Measurements from ENCODE around the gene CACUL1.
A peak's percentile ranks its signal among the peaks of the same experiment; 100 is the strongest.

The CACUL1 gene

DNA sequence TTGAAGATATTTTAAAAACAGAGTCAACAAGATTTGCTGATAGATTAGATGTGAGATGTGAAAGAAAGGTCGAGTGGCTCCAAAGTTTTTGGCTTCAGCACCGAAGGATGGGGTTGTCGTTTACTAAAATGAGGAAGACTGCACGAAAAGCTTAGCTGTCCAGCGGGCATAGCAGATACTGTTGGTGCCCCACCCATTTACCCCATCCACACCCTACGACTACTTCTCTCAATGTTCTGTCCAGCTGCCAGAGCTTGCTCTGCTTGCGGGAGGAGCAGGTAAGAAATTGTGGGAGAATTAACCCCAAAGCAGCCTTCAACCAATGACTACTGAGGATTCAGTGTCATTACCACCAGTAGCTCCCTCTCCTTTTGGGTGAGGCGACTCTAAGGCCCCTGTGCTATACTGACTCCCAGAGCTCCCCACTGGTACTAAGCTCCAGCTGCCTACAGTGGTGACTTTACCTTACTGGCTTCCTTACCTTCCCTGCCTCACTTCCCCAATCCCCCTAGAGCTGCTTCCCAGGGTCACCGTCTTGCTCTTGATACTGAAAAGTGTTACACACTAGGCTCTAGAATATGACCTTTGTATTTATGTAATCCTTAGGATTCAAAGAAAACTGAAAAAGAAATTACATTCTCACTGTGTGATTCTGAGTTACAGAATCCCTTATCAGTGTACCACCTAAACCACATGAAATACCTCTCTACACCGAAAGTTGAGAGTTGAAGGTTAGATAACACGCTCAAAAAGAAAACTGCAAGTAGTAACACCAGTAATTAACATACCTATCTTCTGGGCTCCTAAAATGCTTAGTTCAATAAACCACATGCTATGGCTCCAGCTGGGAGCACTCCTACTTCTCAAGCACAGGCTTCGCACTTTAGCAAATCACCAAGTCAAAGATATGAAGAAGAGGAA lies 22.3 kb downstream of the CACUL1 start:
- DNase-seq (ENCODE audit: low spot score), result peak; percentile 36

DNA sequence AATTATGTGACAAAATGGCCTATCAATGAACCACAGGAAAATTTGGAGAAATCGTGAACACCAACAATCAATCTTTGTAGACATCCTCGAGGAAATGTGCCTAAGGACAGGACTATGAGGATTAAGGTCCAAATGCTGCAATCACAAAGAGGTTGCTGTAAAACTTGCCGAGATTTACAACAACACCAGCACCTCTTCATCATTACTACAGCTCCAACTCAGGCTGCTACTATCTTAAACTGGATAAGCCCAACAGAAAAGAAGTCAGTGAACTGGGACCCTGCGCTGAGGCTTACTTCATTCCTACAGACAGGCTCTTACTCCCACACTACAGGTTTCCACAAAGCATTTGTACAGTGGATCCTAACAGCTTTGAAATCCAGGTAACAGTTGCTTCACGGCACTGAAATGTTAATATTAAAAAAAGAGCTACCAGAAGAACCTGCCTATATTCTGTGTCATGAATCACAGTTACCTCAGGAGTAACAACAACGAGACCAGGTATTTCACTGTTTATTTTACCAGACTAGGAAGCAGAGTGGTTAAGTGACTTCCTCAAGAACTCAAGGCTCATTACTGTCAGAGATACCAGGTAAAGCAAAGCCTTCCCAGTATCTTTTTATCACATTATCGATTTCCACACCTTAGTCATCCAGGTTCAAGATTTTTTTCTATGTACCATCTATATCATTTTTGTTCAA lies 23.9 kb downstream of the CACUL1 start:
- DNase-seq (ENCODE audit: low spot score), result no peak

DNA sequence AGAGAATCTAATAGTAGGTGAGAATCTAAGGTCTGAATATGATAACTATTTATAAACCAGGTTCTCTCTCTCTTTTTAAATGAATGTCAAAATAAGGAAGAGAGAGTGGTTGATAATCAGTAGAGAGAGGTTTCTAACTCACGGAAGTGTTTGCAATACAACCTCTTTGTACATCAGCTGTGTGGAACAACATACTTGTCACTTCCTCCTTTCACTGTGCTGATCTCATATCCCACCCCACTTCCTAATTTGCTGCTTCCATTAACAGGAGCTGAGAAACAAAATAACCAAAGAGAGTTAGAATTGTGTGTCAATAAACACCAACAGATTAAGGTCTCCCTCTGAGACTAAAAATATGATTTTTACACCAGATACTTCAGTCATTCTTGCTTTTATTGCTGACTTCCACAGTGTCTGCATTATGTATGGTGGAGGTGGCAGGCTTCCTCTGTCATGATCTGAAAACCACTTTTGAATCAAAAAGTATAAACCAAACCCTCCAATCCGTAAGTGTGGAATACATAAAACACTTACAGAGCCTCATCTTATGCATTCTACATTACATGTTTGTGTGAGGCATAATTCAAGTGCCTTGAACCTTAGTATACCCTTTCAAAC lies 25.0 kb downstream of the CACUL1 start:
- peak; percentile 19 for DNase-seq (ENCODE audit: low spot score)

DNA sequence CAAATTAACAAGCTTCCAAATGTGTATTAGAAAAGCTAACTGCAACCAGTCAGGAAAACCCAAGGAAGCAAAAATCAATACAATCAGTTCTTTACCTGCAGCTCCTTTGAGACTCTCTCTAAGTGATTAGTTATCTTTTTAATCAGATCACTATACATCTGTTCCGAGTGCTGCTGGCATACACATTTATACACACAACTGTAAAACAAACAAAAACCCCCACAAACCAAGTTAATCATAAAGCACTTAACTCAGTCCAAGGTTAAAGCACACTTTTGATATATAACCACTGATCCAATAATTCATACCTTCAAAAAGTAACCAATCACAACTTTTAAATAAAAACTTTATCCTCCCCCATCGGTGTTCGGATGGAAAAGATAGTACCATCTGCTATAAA lies 25.6 kb downstream of the CACUL1 start:
- no peak for DNase-seq (ENCODE audit: low spot score)

DNA sequence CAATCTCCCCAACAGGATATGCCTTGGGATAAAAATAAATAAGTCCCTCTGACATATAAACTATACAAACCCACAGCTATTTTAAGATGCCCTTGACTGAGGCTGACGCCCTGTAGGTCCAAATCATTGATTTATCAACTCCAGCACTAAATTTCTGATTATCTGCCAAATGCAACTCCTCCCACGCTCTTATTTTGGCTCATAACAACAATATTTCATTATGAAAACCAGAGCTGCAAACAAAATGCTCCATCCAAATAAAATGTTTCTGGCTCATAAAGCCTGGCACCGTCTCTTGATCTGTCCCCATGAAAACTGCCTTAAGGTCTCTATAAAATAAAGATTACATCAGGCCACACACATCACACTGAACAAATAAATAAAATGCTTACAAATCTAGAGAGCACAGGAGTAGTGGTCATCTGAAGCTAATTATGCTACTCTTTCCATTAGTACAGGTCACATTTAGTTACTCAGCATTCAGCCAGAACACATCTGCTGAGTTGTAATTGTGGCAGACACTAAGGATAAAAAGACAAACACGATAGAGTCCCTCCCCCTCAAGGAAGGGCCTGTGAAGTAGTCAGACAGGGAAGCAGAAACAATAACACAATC lies 28.8 kb downstream of the CACUL1 start:
- DNase-seq (ENCODE audit: low spot score), result no peak

DNA sequence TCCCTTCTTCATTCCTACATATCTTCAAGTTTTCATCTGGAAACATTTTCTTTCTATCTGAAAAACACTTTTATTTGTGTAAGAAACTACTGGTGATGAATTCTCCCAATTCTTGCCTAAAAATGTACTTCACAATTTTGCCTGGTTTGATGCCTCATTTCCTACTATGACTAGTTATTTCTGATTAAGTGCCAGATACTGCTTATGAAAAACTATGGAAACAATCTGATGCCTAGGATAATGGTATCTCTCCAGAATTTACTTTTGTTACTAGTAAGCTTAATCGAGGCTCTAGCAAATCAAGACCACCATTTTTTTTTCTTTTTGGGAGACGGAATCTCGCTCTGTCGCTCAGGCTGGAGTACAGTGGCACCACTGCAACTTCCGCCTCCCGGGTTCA lies 31.3 kb downstream of the CACUL1 start:
- DNase-seq (ENCODE audit: low spot score), result no peak

DNA sequence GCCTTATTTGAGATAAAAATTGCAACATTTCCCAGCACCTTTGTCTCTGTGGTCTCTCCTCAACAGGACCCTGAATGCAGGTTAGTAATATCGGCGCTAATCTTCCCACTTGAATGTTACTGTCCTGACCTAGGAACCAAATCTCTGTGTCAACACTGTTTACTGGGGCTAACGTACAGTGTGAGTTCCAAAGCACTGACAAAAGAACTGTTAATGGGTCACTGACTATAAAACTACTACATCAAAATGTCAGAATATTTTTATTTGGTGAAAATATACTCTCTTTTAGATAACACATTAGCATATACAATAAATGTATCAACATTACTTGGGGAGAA lies 33.3 kb downstream of the CACUL1 start:
- no peak for DNase-seq (ENCODE audit: low spot score)

DNA sequence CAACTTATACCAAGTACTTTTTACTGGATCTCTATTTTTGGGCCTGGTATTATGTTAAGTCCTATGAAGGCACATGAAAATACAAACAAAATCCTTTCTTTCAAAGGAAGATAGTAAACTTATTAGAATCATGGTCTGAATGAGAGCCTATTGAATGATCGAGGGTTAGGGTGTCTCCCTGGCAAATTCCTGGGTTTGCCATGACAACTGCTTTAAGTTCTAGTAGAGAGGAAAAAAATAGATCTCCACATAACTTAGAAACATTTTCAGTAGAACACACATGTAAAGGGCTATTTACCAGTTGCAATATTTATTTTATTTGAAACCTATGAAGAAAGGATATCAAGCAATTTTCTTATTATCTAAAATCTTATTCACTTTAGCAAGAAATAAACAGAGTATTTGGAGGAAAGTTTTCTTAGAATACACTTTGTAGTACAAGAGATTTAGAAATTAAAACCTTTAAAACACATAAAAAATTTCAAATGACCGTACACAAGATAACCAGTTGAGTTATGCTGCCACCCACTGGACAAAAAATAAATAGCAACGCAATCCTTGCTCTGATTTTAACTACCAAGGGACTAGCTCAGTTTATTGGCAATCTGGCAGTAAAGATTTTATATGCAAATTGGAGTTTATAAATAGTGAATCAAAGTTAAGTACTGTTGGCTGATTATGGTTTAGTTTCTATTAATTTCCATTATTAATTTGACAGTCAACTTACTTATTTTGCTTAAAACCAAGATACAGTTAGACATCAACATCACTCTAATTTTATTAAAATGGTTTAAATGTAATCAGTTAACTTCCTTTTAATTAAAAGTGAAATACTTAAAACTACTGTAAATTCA lies 33.9 kb downstream of the CACUL1 start:
- DNase-seq (ENCODE audit: low spot score), result peak; percentile 60

DNA sequence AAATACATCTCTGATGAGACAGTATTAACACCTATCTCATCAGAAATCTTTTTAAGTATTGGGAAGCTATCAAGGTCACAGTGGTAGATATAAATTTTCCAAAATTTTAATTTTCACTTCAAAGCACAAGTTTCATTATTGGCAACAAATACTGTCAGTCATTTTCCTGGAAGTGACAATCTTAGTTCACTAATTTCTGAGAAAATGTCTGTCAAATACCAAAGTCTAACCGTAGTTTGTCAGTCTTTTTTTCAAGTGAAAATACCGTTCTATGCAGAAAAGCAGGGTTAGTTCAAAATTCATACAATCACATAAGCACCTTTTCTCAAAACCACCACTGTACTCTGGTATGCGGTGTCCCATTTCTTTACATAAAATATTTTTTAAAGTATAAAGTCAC lies 40.4 kb downstream of the CACUL1 start:
- no peak for DNase-seq (ENCODE audit: low spot score)

DNA sequence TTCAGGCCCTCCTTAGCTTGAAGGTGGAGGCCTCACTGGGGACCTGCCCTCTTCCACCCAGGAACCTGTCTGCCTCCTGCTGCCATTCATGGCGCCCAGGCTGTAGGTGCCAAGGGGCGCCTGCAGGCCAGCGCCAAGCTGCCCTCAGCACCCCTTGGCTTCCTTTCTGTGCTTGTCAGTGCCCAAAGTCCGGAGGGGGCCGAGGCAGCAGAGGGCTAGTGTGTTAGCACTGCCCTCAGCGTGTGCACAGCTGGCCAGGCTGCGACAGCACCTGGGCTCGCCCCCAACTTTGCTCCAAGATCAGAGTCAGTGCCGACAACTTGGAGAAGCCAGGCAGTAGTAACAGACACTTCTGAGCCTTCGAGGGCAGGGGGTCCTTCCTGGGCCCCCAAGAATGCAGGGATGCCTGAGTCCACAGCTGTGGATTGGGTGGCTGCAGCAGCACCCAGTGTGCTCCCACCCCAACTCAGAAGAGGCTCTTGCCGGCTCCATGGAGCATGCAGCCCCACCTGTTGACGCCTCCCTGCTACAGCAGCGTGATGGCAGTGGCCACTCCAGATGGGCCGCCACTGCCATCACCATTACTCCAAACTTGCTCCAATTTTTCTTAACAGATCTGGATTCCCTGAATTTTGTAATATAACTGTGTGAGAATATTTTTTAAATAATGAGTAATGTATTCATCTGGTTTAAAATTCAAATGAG lies 41.7 kb downstream of the CACUL1 start:
- no peak for DNase-seq (ENCODE audit: low spot score)

DNA sequence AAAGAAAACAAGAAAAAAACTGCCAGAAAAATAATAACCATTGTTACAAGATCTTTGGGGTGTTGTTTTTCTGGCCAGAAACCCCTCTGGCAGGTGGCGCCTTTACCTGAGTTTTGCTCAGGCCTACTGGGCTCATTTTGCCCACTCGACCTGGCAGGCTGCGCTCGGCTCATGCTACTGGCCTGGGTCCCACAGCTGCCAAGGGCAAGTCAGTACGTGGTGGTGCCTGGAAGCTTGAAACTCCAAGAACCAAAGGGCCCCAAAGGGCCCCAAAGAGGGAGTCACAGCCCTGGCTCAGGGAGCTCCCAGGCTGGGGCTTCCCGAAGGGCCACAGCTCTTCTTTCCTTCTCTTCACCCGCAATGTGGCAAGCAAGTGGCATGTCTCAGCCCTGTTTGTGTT lies 42.7 kb downstream of the CACUL1 start:
- DNase-seq (ENCODE audit: low spot score), result no peak

DNA sequence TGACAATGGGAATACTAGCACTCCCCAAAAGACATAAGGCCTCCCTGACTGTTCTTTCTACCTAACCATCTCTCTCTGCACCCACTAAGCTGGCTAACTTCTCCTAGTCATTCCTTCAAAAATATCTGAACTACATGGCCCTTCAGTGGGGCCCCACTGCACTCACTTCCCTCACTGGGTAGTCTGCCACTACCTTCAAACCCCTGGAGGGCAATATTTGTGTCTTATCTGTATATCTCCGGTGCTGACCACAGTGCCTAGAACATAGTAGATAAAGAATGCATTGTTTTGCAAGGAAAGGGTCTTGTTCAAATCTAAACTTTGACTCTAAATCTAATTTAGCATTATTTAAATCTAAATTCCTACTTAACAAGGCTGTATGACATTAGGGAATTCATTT lies 44.3 kb downstream of the CACUL1 start:
- DNase-seq (ENCODE audit: low spot score), result no peak

DNA sequence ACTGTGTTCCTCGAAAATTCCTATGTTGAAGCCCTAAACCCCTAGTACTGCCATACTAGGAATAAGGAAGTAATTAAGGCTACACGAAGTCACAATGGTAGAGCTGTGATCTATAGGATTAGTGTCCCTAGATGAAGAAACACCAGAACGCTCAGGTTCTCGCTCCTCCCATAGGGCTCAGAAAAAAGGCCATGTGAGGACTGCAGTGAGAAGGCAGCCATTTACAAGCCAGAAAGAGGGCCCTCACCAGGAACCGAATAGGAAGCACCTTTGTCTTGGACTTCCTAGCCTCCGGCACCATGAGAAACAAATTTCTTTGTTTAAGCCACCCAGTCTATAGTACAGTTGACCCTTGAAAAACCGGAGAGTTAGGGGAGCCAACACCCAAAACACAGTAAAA lies 46.2 kb downstream of the CACUL1 start:
- DNase-seq (ENCODE audit: low spot score), result no peak

DNA sequence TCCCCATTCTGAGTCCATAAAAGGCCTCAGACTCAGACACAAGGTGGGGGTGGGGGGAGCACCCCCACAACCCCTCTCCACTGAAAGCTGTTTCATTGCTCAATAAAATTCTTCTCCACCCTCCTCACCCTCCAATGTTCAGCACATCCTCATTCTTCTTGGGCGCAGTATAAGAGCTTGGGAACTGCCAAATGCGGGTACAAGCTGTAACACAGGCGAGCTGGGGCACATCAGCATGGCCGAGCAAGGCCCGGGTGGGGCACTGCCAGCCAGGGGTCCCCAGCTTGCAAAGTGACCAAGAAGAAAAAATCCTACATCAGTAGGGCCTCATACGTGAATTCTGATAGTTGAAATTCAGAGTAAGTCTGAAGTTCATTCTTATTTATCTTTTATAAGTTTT lies 50.1 kb downstream of the CACUL1 start:
- DNase-seq (ENCODE audit: low spot score), result no peak

DNA sequence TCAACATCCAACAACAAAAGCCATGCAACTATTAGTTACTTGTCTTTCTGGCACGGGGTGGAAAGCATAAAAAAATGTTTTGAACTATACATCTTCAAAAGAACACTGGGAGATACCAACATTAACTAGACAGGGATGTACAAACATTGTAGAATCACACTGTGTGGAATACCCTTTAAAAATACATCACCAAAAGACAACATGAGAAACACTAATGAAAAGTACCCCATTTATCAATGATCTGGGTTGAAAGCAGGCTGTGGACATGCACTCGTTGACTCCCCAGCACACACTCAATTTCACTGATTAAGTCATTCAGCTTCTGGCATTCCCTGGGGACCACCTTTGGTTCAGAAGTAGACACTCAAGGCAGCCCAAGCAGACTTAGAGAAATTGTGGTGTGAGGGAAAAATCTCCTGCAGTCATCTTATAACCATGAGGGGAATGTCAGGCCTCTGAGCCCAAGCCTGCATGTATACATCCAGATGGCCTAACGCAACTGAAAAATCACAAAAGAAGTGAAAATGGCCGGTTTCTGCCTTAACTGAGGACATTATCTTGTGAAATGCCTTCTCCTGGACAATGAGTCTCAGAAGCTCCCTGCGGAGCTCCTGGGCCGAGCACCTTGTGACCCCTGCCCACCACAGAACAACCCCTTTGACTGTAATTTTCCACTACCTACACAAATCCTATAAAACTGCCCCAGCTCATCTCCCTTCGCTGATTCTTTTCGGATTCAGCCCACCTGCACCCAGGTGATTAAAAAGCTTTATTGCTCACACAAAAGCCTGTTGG lies 53.0 kb downstream of the CACUL1 start:
- no peak for DNase-seq (ENCODE audit: low spot score)

DNA sequence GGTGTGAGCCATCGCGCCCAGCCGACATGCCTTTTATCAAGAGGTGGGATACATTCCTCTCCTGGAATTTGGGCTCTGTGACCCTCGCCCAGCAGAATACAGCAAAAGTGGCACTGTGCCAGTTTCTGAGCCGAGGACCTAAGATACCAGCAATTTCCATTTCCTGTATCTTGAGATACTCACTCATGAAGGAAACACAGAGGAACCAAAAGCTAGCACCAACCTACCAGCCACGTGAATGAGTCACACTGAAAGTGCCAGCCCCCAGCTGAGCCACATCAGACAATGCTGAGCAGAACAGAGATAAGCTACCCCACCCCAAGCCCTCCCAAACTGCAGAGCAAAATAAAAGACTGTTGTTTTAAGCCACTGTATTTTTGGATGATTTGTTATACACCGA lies 56.3 kb downstream of the CACUL1 start:
- DNase-seq (ENCODE audit: low spot score), result peak; percentile 90

DNA sequence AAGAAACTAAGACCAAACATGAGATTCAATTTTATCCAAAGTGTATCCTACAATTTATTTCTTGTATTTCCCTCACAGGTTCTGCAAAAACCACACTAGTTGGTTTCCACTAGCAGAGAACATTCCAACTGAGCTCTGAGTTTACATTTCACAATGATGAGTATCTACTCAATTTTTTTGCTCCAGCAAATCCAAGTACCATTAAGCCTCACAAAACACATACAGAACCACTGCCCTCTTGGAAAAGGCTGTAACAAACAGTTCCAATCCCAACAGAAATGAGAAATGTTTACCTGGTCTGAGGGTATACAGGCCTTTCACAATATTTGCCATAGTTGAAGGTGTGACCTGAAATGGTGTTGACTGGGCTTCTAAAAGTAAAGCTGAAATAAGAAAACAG lies 59.9 kb downstream of the CACUL1 start:
- DNase-seq (ENCODE audit: low spot score), result no peak

DNA sequence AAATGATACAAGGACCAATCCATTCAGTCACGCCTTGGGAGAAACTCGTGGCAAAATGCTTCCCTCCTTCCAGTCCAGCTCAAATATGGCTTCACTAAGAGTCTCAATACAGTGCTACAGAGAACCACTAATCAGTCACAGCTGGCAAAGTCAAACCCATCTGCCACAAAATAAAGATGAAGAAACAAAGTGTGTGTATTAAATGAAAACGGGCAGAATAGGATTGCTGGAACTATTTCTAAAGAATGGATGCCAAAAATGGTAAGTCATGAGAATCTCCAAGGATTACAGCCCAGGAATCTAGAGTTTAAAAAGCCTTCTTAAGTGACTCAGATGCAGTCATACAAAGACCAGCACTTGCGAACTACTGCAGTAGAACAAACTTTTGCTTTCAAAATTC lies 61.9 kb downstream of the CACUL1 start:
- no peak for DNase-seq (ENCODE audit: low spot score)

DNA sequence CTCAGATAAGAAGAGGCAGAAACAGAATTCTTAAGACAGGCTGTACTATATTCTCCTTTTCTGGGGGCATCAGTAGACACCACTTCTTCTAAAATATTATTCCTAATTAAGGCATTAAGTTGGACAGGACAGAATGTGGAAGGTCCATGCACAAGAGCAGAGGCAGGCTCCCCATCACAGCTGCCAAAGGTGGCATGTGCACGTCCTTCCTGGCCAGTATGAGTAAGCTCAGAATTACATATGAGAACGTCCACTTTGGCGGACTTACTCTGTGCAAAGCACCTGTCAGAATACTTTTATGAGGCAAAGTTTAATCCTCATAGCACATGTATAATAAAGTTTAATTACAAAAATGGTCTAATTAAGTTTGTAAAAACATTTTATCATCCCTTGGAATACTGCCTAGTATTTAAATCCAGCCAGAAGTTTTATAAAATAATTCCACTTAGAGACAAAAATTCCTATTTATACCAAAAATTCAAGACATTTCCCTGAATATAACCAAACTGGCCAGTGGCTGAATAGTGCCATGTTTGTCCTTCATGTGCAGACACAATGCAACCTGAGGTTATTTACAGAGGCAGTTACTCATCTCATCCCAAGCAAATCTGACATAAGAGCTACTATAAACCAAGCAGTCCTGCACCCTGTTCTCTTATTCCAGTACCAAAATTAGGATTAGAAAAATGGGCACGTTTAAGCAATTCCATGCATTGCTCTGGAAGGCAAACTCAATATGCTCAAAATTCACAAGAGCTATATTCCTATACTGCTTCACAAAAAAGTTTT lies 65.5 kb downstream of the CACUL1 start:
- DNase-seq (ENCODE audit: low spot score), result no peak

DNA sequence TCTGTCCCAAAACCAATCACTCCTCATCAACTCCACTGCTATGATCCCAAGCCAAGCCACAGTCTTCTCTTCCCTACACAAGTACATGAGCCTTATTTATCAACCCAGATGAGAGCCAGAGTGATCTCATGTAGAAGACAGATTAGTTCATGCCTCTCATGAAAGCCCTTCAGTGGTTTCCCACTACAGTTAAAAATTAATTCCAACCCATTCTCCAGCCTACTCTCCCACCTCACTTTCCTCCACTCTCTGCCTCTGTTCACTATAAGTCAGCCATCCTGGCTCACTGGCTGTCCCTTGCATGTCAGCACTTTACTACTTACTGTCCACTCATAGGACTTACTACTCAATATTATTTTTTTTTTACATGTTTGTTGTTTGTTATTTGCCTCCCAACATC lies 67.3 kb downstream of the CACUL1 start:
- no peak for DNase-seq (ENCODE audit: low spot score)
